SK-N-SH (cell line): Measurements from ENCODE around the gene LPCAT2. TPM values are rescaled to one million over a fixed set of nuclear protein-coding genes. Genes with fewer than 3 reads are reported as not detected.

Source experiments
- CTCF ChIA-PET: fragments of 300-600, 350-600 bp; formaldehyde crosslinking; extraction: SDS; loops from one replicate; lab custom pipeline; 2021; lab: Yijun Ruan, JAX
- POLR2A ChIA-PET: fragments of 350-600 bp; sonication (Branson Sonifier 250); formaldehyde crosslinking; extraction: SDS; loops from one replicate; lab custom pipeline; 2020; ENCODE audit warnings: antibody characterized with exemption, inconsistent platforms; lab: Yijun Ruan, JAX
- DNase-seq: peaks from one replicate; pipeline ENCODE4 v3.0.0; 2012
- H2AFZ ChIP-seq: fragments of 200-600 bp; sonication (generic); 2 replicates; pipeline ENCODE4 v1.8.1; 2016; ENCODE audit warnings: antibody characterized with exemption, mild to moderate bottlenecking, low read depth
- H3F3A ChIP-seq: fragments of 200-600 bp; sonication (generic); replicated peaks from 2 replicates; pipeline ENCODE3; 2016; ENCODE audit warnings: antibody characterized with exemption, mild to moderate bottlenecking; ENCODE audit not compliant: insufficient read depth
- H3K27ac ChIP-seq, 2 experiments: fragments of 200-500 bp in 1 of 2; fragments of 200-600 bp in 1 of 2; sonication (Bioruptor generic) in 1 of 2; sonication (generic), shearing (Covaris generic) in 1 of 2; 2 replicates each; pipeline versions ENCODE4 v1.5.1 to v1.6.1; 2014 to 2016; ENCODE audit warnings: low read depth in 2 of 2, inconsistent platforms in 1 of 2, low read length in 1 of 2, mild to moderate bottlenecking in 1 of 2, mixed read lengths in 1 of 2
- H3K27me3 ChIP-seq: fragments of 200-600 bp; sonication (generic), shearing (Covaris generic); 2 replicates; pipeline ENCODE4 v1.6.1; 2016; ENCODE audit warnings: mixed run types; ENCODE audit not compliant: insufficient read depth
- H3K36me3 ChIP-seq, 2 experiments: fragments of 200-500 bp in 1 of 2; fragments of 200-600 bp in 1 of 2; sonication (Bioruptor generic) in 1 of 2; sonication (generic) in 1 of 2; replicated peaks in 1 of 2; 2 replicates each; pipeline versions ENCODE3 to v1.5.1; 2014 to 2016; ENCODE audit warnings: low read length in 1 of 2, mild to moderate bottlenecking in 1 of 2; ENCODE audit not compliant: insufficient read depth in 2 of 2, control insufficient read depth in 1 of 2
- H3K4me1 ChIP-seq, 2 experiments: fragments of 200-500 bp in 1 of 2; fragments of 200-600 bp in 1 of 2; sonication (Bioruptor generic) in 1 of 2; sonication (generic), shearing (Covaris generic) in 1 of 2; 2 replicates each; pipeline versions ENCODE4 v1.5.1 to v1.6.1; 2014 to 2016; ENCODE audit warnings: low read depth in 1 of 2, low read length in 1 of 2, mixed run types in 1 of 2; ENCODE audit not compliant: insufficient read depth in 2 of 2, control insufficient read depth in 1 of 2
- H3K4me2 ChIP-seq: fragments of 200-600 bp; sonication (generic), shearing (Covaris generic); 2 replicates; pipeline ENCODE4 v1.6.1; 2017; ENCODE audit warnings: mixed run types
- H3K4me3 ChIP-seq, 2 experiments: fragments of 200-500 bp in 1 of 2; fragments of 200-600 bp in 1 of 2; sonication (Bioruptor generic) in 1 of 2; sonication (generic), shearing (Covaris generic) in 1 of 2; 2 replicates each; pipeline versions ENCODE4 v1.5.1 to v1.8.1; 2014 to 2016; ENCODE audit warnings: low read depth in 2 of 2, inconsistent platforms in 1 of 2, low read length in 1 of 2, mild to moderate bottlenecking in 1 of 2, mixed read lengths in 1 of 2, moderate library complexity in 1 of 2
- H3K79me2 ChIP-seq: fragments of 200-600 bp; sonication (generic); 2 replicates; pipeline ENCODE4 v1.8.1; 2017; ENCODE audit warnings: mild to moderate bottlenecking; ENCODE audit not compliant: insufficient read depth
- H3K9ac ChIP-seq: fragments of 200-600 bp; sonication (generic); 2 replicates; pipeline ENCODE4 v1.6.1; 2017; ENCODE audit warnings: mixed run types
- H3K9me2 ChIP-seq: fragments of 200-600 bp; sonication (generic); 2 replicates; pipeline ENCODE4 v1.6.1; 2017; ENCODE audit warnings: mixed run types
- H3K9me3 ChIP-seq: fragments of 200-600 bp; sonication (generic); 2 replicates; pipeline ENCODE4 v1.6.1; 2017; ENCODE audit warnings: mixed run types, mild to moderate bottlenecking, moderate library complexity
- H4K20me1 ChIP-seq: fragments of 200-600 bp; sonication (generic); 2 replicates; pipeline ENCODE4 v1.6.1; 2017; ENCODE audit warnings: mild to moderate bottlenecking, mixed run types; ENCODE audit not compliant: insufficient read depth
- CHD2 ChIP-seq: fragments of 150-350 bp; IDR thresholded peaks from 2 replicates; pipeline ENCODE4 v1.6.1; 2018; ENCODE audit warnings: low read length; ENCODE audit not compliant: partially characterized antibody
- ELF1 ChIP-seq: IDR thresholded peaks from 2 replicates; pipeline ENCODE4 v1.4.0; 2012
- EP300 ChIP-seq, 2 experiments: IDR thresholded peaks; 2 replicates each; pipeline versions ENCODE4 v1.4.0 to v1.6.1; 2012; ENCODE audit warnings: borderline replicate concordance in 1 of 2, low read depth in 1 of 2, low read length in 1 of 2
- FOSL2 ChIP-seq: IDR thresholded peaks from 2 replicates; pipeline ENCODE4 v1.4.0; 2012; ENCODE audit warnings: low read depth, mild to moderate bottlenecking, moderate library complexity, borderline replicate concordance
- FOXJ3 ChIP-seq: sonication (generic); formaldehyde crosslinking; IDR thresholded peaks from 2 replicates; pipeline ENCODE4 v1.5.1; 2020; ENCODE audit warnings: mild to moderate bottlenecking, missing genetic modification reagents
- FOXM1 ChIP-seq: IDR thresholded peaks from 2 replicates; pipeline ENCODE4 v1.4.0; 2012; ENCODE audit warnings: low read depth, mild to moderate bottlenecking
- GATA2 ChIP-seq: sonication (generic); formaldehyde crosslinking; IDR thresholded peaks from 2 replicates; pipeline ENCODE4 v1.5.0; 2020; ENCODE audit warnings: mild to moderate bottlenecking, missing genetic modification reagents
- MXI1 ChIP-seq: IDR thresholded peaks from 2 replicates; pipeline ENCODE4 v1.6.1; 2012; ENCODE audit warnings: mild to moderate bottlenecking, low read depth, low read length, improper control_type of control experiment
- NFIC ChIP-seq: IDR thresholded peaks from 2 replicates; pipeline ENCODE4 v1.4.0; 2012; ENCODE audit warnings: borderline replicate concordance
- NRF1 ChIP-seq: IDR thresholded peaks from 2 replicates; pipeline ENCODE4 v1.6.1; 2012; ENCODE audit warnings: low read depth, mild to moderate bottlenecking, low read length
- RAD21 ChIP-seq: IDR thresholded peaks from 2 replicates; pipeline ENCODE4 v1.6.1; 2012; ENCODE audit warnings: mild to moderate bottlenecking, low read length
- RCOR1 ChIP-seq: fragments of 150-350 bp; IDR thresholded peaks from 2 replicates; pipeline ENCODE4 v1.6.1; 2017; ENCODE audit warnings: antibody characterized with exemption, low read length
- RFX5 ChIP-seq: IDR thresholded peaks from 2 replicates; pipeline ENCODE4 v1.6.1; 2012; ENCODE audit warnings: mild to moderate bottlenecking, improper control_type of control experiment, low read length
- RXRA ChIP-seq: IDR thresholded peaks from 2 replicates; pipeline ENCODE4 v1.4.0; 2012; ENCODE audit warnings: low read depth, mild to moderate bottlenecking, borderline replicate concordance
- SMC3 ChIP-seq: IDR thresholded peaks from 2 replicates; pipeline ENCODE4 v1.6.1; 2012; ENCODE audit warnings: low read depth, low read length, improper control_type of control experiment
- TAF1 ChIP-seq: IDR thresholded peaks from 2 replicates; pipeline ENCODE4 v1.6.1; 2012; ENCODE audit warnings: low read depth, mild to moderate bottlenecking, low read length, moderate library complexity, borderline replicate concordance
- TCF12 ChIP-seq: IDR thresholded peaks from 2 replicates; pipeline ENCODE4 v1.4.0; 2012
- TEAD4 ChIP-seq: IDR thresholded peaks from 2 replicates; pipeline ENCODE4 v1.4.0; 2012; ENCODE audit warnings: mild to moderate bottlenecking, borderline replicate concordance; ENCODE audit not compliant: insufficient read depth
- YY1 ChIP-seq: IDR thresholded peaks from 2 replicates; pipeline ENCODE4 v1.4.0; 2012; ENCODE audit warnings: low read depth, mild to moderate bottlenecking
- WGBS: methylation state at CpG from one replicate; pipeline ENCODE4 v1.1.6; 2017; ENCODE audit warnings: low lambda C conversion rate; 5-methylcytosine and 5-hydroxymethylcytosine counted together
- polyA plus RNA-seq, 3 experiments: library from polyadenylated mRNA; depleted of rRNA; stranded (reverse); fragments of >200 nt; gene quantifications; 2 replicates each; pipeline ENCODE4 v1.2.3, GENCODE V29; 2012
- TF ChIP-seq, protein P1 (sequence below): fragments of 200-600 bp; sonication (generic); IDR thresholded peaks from 2 replicates; pipeline ENCODE4 v1.6.1; 2017; ENCODE audit warnings: antibody characterized with exemption, mild to moderate bottlenecking, moderate library complexity
- TF ChIP-seq, protein P2 (sequence below): IDR thresholded peaks from 2 replicates; pipeline ENCODE4 v1.4.0; 2012; ENCODE audit warnings: low read depth
- TF ChIP-seq, protein P3 (sequence below): fragments of 150-350 bp; IDR thresholded peaks from 2 replicates; pipeline ENCODE4 v1.6.1; 2017; ENCODE audit warnings: antibody characterized with exemption, low read length, low read depth, borderline replicate concordance
- TF ChIP-seq, protein P4 (sequence below): fragments of 150-350 bp; IDR thresholded peaks from 2 replicates; pipeline ENCODE4 v1.6.1; 2016; ENCODE audit warnings: mild to moderate bottlenecking, low read depth, low read length
- TF ChIP-seq, protein P5 (sequence below): IDR thresholded peaks from 2 replicates; pipeline ENCODE4 v1.4.0; 2012; ENCODE audit warnings: low read depth, borderline replicate concordance
- TF ChIP-seq, protein P6 (sequence below): IDR thresholded peaks from 2 replicates; pipeline ENCODE4; 2012
- TF ChIP-seq, protein P7 (sequence below): IDR thresholded peaks from 2 replicates; pipeline ENCODE4 v1.4.0; 2012; ENCODE audit warnings: low read depth, borderline replicate concordance

LPCAT2 gene
- polyA plus RNA-seq, 1 of the 3 experiments (the other 2 are of a cell fraction) = 9.1 TPM

DNA sequence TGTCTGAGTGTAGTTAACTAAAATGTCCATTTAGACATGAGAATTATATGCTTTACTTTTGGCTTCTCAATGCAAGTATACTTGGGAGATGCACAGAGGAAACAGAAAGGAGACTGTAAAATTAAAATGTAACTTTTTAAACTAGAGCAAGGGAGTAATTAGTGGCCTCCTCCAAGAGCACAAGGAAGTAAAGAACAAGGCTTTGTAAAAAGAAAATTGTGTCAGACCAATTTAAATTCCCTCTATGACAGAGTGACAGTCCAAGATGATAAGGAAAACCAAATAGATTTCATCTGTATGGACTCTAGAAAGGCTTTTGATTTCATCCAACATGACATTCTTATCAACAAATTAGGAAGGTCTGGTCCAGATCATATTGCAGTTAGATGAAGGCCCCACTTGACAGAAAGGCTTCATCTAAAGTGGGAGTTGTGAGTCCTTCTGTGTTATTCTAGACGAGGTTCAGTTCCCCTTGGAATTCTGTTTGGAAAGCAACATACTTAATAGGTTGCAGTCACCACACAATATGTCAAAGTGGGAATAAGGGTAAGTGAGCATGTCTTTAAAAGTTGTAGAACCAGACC, 51.2 kb downstream of the LPCAT2 start:
- 53% methylated on average over 1 of the region's 1 CpG for WGBS
- no peak for TF ChIP-seq RXRA
- TF ChIP-seq RAD21 = peak; percentile 26; the same call in 1 of the 2 replicates
- TF ChIP-seq ELF1 = no peak
- no peak for TF ChIP-seq FOXJ3
- no peak for TF ChIP-seq SMC3
- peak; percentile 3; the same call in 1 of the 2 replicates for TF ChIP-seq RFX5
- TF ChIP-seq TAF1 = no peak
- peak; percentile 89 for TF ChIP-seq GATA2
- TF ChIP-seq YY1 = no peak
- TF ChIP-seq, protein P1, sequence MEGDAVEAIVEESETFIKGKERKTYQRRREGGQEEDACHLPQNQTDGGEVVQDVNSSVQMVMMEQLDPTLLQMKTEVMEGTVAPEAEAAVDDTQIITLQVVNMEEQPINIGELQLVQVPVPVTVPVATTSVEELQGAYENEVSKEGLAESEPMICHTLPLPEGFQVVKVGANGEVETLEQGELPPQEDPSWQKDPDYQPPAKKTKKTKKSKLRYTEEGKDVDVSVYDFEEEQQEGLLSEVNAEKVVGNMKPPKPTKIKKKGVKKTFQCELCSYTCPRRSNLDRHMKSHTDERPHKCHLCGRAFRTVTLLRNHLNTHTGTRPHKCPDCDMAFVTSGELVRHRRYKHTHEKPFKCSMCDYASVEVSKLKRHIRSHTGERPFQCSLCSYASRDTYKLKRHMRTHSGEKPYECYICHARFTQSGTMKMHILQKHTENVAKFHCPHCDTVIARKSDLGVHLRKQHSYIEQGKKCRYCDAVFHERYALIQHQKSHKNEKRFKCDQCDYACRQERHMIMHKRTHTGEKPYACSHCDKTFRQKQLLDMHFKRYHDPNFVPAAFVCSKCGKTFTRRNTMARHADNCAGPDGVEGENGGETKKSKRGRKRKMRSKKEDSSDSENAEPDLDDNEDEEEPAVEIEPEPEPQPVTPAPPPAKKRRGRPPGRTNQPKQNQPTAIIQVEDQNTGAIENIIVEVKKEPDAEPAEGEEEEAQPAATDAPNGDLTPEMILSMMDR = no peak
- TF ChIP-seq, protein P2, sequence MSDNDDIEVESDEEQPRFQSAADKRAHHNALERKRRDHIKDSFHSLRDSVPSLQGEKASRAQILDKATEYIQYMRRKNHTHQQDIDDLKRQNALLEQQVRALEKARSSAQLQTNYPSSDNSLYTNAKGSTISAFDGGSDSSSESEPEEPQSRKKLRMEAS = no peak
- TF ChIP-seq TEAD4 = peak; percentile 86; the same call in 1 of the 2 replicates
- peak; percentile 76 for TF ChIP-seq RCOR1
- TF ChIP-seq NRF1 = no peak
- TF ChIP-seq, protein P3, sequence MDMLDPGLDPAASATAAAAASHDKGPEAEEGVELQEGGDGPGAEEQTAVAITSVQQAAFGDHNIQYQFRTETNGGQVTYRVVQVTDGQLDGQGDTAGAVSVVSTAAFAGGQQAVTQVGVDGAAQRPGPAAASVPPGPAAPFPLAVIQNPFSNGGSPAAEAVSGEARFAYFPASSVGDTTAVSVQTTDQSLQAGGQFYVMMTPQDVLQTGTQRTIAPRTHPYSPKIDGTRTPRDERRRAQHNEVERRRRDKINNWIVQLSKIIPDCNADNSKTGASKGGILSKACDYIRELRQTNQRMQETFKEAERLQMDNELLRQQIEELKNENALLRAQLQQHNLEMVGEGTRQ = no peak
- no peak for TF ChIP-seq MXI1
- TF ChIP-seq, protein P4, sequence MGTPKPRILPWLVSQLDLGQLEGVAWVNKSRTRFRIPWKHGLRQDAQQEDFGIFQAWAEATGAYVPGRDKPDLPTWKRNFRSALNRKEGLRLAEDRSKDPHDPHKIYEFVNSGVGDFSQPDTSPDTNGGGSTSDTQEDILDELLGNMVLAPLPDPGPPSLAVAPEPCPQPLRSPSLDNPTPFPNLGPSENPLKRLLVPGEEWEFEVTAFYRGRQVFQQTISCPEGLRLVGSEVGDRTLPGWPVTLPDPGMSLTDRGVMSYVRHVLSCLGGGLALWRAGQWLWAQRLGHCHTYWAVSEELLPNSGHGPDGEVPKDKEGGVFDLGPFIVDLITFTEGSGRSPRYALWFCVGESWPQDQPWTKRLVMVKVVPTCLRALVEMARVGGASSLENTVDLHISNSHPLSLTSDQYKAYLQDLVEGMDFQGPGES = no peak
- TF ChIP-seq FOSL2 = no peak
- TF ChIP-seq NFIC = no peak
- peak; percentile 67; the same call in 1 of the 2 replicates for TF ChIP-seq TCF12
- TF ChIP-seq, protein P5, sequence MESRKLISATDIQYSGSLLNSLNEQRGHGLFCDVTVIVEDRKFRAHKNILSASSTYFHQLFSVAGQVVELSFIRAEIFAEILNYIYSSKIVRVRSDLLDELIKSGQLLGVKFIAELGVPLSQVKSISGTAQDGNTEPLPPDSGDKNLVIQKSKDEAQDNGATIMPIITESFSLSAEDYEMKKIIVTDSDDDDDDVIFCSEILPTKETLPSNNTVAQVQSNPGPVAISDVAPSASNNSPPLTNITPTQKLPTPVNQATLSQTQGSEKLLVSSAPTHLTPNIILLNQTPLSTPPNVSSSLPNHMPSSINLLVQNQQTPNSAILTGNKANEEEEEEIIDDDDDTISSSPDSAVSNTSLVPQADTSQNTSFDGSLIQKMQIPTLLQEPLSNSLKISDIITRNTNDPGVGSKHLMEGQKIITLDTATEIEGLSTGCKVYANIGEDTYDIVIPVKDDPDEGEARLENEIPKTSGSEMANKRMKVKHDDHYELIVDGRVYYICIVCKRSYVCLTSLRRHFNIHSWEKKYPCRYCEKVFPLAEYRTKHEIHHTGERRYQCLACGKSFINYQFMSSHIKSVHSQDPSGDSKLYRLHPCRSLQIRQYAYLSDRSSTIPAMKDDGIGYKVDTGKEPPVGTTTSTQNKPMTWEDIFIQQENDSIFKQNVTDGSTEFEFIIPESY = no peak
- TF ChIP-seq FOXM1 = no peak
- peak; percentile 41 to 99; a peak in 3 of 4 replicates for TF ChIP-seq EP300 (IDR thresholded peaks at IDR 0.05; ENCODE audit: borderline replicate concordance in 1 of 2, low read depth in 1 of 2, low read length in 1 of 2)
- TF ChIP-seq, protein P6, sequence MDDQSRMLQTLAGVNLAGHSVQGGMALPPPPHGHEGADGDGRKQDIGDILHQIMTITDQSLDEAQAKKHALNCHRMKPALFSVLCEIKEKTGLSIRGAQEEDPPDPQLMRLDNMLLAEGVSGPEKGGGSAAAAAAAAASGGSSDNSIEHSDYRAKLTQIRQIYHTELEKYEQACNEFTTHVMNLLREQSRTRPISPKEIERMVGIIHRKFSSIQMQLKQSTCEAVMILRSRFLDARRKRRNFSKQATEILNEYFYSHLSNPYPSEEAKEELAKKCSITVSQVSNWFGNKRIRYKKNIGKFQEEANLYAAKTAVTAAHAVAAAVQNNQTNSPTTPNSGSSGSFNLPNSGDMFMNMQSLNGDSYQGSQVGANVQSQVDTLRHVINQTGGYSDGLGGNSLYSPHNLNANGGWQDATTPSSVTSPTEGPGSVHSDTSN = peak; percentile 51; the same call in 1 of the 2 replicates
- TF ChIP-seq, protein P7, sequence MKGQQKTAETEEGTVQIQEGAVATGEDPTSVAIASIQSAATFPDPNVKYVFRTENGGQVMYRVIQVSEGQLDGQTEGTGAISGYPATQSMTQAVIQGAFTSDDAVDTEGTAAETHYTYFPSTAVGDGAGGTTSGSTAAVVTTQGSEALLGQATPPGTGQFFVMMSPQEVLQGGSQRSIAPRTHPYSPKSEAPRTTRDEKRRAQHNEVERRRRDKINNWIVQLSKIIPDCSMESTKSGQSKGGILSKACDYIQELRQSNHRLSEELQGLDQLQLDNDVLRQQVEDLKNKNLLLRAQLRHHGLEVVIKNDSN = no peak
- peak; percentile 62 for TF ChIP-seq CHD2

More for the DNA sequence above, 51.2 kb downstream of the LPCAT2 start:
- Histone ChIP-seq H3K9ac (no peak overlapping the region), H3K27ac (peak overlapping the region; percentile 36 to 100; a peak in 3 of 4 replicates), H3K4me1 (peaks cover 14 to 24% of the 10 kb centered on the region in 2 experiments; a peak in 3 of 4 replicates), H3K4me3 (no peak overlapping the region), H2AFZ (no peak overlapping the region), H3K9me3 (no peaks in the 10 kb centered on the region), H3K36me3 (peaks cover 38 to 71% of the 10 kb centered on the region in 2 experiments), H3K79me2 (no peaks in the 10 kb centered on the region; the same call in 1 of the 2 replicates), H3K27me3 (no peaks in the 10 kb centered on the region), H3K9me2 (no peaks in the 10 kb centered on the region; the same call in 1 of the 2 replicates), H3F3A (peaks cover 6% of the 10 kb centered on the region), H4K20me1 (no peaks in the 10 kb centered on the region), H3K4me2 (no peak overlapping the region)
- ChIA-PET CTCF (interaction anchor here (0.6 to 1.8 kb wide), 5 partner anchors 57 to 114 kb away, joined by 3 to 6 read pairs (median 3); no protein-coding TSS in a partner anchor), POLR2A (interaction anchor here (1.4 kb wide), 1 partner anchor 102 kb away, joined by 3 read pairs; no protein-coding TSS in a partner anchor)
- DNase-seq = peak; percentile 30
